ENCODE data around the gene AMBRA1.

DNA sequence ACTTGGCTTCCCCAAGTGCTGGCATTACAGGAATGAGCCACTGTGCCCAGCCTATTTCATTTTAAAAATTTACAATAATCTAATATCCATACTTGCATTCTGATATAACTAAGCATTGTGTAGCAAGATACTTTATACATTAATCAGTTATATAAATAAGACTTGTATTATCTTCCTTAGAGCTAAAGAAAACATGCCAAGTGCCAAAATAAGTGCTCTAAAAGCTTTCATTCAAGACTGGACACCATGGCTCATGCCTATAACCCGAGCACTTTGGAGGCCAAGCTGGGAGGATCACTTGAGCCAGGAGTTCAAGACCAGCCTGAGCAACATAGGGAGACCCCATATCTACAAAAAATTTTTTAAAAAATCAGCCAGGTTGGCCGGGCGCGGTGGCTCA lies 123.9 kb downstream of the AMBRA1 start:
- TF ChIP-seq FOXM1 (IDR thresholded peaks at IDR 0.05; ENCODE audit: borderline replicate concordance) (no peak), FOXK2 (IDR thresholded peaks at IDR 0.05) (no peak), TARDBP (IDR thresholded peaks at IDR 0.05) (no peak), SUZ12 (IDR thresholded peaks at IDR 0.05) (no peak), LEF1 (IDR thresholded peaks at IDR 0.05; ENCODE audit: borderline replicate concordance) (no peak), SP1 (IDR thresholded peaks at IDR 0.05) (no peak)

All from HEK293T (cell line).